Middle frontal gyrus (tissue), 1 donor: ENCODE measurements around the gene RAB10.
"Not testable (repeated sequence)": the region's sequence is repeated elsewhere in the genome, so short reads cannot be mapped to it uniquely, and the experiment has no call there.

Experiments used
- DNase-seq: peaks from one replicate; pipeline ENCODE4 v3.0.0-alpha.2; 2015; ENCODE audit warnings: low spot score; ENCODE audit errors: extremely low spot score

Gene RAB10

DNA sequence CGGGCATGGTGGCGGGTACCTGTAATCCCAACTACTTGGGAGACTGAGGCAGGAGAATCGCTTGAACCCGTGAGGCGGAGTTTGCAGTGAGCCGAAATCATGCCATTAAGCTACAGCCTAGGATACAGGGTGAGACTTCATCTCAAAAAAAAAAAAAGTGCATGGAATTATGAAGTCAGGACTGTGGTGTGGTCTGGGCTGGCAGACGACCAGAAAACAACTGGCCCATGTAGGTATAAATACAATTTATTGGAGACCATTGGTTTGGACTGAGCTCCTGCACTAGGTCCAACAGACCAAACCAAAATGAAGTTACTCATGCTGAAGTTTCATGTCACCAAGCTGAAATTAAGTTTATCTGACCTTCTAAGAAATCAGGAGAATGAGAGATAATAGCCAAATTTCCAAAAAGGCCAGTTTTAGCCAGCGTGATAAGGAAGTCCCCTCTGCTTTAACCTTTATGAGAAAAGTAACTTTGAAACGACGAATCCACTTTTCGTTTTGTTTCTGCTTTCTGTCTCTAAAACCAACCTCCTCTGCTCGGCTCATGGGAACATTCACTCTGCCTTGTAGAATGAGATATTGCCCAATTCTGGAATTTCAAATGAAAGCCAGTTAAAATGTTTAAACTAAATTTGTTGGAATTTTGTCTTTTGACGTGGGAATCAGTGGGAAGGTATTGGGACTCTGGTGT is 17.7 kb upstream of the RAB10 start:
- no peak for DNase-seq

DNA sequence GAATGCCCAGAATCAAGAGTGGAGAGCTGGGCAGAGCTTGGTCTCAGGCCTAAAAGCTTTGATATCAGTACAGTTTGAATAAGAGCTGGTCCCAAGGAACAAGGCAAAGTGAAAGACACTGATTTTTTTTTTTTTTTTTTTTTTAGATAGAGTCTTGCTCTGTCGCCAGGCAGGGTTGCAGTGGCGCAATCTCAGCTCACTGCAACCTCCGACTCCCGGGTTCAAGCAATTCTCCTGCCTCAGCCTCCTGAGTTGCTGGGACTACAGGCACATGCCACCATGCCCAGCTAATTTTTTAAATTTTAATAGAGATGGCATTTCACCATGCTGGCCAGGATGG is 17.2 kb upstream of the RAB10 start:
- not testable (repeated sequence) for DNase-seq

GRCh38 chr2:26017464-26018183 is 16.3 kb upstream of the RAB10 start:
- DNase-seq, result no peak

DNA sequence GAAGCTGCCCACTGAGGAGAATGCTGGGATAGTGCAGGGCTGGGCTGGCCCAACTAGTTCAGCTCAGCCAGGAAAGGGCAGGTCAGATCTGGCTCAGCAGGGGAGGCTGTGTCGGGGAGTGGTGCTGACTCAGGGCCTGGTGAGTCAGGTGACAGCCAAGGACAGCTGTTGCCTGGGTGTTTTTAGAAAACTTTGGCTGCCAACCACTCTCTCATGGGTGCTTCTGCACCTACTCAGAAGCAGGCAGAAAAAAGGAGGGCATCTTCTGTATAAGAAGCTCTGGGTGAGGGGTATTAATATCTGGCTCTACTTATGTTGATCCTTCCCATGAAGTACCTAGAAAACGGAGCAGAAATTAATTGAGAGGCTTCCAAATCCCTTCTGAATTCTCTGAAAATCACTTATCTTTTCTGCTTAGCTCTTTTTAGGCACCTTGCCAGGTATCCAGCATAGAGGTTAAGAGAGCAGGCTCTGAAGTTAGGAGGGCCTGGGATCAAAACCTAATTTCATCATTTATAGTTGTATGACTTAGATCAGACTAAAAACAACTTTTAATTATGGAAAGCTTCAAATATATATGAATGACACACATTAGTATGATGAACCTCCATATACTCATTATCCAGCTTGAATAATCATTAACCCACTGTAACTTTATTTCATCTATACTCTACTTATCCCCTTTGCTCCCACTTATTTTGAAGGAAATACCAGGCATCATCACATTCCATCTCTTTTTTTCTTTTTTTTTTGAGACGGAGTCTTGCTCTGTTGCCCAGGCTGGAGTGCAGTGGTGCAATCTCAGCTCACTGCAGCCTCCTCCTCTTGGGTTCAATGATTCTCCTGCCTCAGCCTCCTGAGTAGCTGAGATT is 15.5 kb upstream of the RAB10 start:
- DNase-seq, result peak; percentile 24

- no peak for DNase-seq
Observed at GRCh38 chr2:26020231-26020640, 13.6 kb upstream of the RAB10 start.

DNA sequence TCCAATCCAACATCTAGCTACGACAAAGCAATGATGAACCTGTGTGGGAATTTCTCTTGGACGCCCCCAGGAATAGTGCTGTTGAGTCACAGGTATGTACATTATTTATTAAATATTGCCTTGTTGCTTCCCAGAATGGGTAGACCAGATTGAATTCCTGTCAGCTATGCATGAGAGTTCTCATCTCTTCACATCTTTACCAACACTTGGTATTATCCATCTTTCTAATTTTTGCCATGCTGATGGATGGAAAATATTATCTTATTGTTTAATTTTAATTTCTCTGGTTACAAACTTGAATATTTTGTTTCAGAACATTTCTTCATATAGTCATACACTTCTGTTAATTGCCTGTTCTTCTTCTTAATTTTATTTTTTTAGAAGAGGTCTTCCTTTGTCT is 9.6 kb upstream of the RAB10 start:
- DNase-seq, result no peak

DNA sequence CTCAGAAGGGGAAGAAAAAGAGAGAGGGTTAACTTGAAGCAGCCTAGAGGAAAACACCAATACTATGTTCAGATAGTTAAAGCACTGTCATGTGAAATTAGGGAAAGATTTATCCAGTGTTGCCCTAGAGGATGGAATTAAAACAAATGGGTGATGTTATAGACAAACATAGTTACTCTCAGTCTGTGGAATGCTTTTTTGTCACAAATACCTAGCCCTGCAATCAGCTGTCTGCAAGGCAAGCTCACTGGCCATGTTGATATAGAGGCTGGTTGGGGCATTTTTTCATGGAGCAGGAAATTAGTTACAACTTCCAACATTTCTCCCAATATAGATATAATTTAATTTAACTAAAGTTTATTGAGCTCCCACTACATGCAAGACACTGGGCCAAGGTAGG is 8.4 kb upstream of the RAB10 start:
- DNase-seq, result no peak

GRCh38 chr2:26028083-26028482 is 5.8 kb upstream of the RAB10 start:
- DNase-seq, result not testable (repeated sequence)

- DNase-seq, result peak; percentile 31
Observed at GRCh38 chr2:26032586-26033269, 1.2 kb upstream of the RAB10 start.

DNA sequence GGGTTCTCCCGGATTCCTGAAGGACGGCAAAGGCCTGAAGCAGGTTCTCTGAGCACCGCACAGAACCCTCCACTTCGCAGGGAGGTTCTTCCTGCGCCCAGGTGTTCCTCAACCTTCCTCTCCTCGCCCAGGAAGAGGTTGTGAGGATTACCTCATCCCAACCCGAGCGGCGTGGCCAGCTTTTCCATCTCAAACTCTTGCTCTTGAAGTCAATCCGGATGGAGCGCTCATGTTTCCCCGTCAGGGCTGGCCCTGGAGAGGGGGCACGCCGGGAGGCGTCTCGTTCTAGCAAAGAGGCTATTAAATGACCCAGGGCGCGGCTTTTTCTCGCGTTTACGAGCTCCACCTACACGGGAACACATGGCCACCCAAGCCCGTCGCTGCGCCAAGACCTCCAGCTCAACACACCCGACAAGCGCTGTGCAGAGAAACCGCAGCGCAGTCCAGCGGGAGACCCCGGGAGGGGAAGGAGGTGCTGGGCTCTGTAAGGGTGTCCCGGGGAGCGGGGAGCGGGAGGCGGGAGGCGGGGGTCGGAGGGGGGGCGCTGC is 540 bp upstream of the RAB10 start:
- DNase-seq, result no peak

DNA sequence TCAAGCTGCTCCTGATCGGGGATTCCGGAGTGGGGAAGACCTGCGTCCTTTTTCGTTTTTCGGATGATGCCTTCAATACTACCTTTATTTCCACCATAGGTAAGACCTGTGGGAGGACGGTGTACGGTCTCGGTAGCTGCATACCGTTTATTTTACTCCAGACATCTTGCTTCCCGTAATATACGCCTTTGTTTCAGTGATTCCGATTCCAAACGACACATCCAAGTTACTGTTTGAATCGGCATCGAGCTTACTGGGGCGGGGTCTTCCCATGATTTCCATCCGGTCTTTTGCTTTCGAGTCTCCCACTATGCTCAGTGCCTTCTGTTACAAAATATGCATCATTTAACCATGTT is 731 bp downstream of the RAB10 start:
- DNase-seq, result no peak

DNA sequence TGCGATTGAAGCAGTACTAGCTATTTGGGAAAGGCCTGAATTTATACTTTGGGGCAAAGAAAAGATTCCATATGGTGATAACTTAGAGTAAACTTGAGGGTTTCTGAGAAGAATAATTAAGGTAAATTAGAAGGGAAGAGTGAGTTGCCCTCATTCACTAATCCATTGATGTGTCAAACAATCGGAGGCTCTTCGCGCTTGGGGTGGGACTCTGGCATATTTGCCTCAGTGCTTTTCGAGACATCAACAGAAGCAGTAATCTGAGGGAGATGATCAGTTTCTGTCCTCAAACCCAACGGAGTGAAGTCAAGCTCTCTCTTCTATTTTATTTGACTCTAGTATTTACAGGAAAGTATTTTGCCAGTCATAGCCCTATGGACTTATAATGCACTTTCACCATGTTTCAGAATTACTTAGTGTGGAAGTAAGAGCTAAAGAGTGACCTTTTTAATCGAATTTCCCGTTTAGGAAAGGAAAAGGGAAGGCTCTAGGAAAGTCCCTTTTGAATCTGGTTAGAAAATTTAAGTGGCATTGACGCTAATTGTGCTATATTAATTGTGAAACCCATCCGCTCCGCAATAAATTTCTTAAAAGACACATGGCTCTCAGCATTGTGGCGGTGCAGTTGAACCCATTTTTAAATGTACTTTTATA is 1.3 kb downstream of the RAB10 start:
- no peak for DNase-seq

- no peak for DNase-seq
Observed at GRCh38 chr2:26039603-26040323, 5.9 kb downstream of the RAB10 start.

- no peak for DNase-seq
Observed at GRCh38 chr2:26043109-26043508, 9.2 kb downstream of the RAB10 start.

GRCh38 chr2:26043862-26044696 is 10.2 kb downstream of the RAB10 start:
- no peak for DNase-seq

GRCh38 chr2:26048791-26049190 is 14.9 kb downstream of the RAB10 start:
- no peak for DNase-seq

- no peak for DNase-seq
Observed at GRCh38 chr2:26049641-26050040, 15.8 kb downstream of the RAB10 start.

DNA sequence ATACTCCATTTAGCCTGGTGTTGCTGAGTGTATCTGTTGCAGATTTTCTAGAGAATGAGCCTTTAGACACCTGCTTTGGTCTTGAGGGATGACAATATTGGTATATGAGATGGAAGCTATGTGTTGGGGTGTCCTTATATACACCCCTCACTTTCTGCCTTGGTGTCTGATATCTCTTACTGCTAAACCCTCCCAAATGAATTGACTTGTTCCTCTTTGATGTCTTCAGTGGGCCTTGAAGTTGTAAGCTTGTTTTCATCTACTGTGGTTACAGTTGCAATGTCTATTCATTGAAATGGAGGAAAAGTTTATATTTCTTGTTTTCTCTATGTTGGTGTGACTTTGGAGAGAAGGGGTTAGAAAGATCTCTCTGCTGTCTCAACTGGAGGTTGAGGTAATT is 18.9 kb downstream of the RAB10 start:
- DNase-seq, result no peak

- DNase-seq, result no peak
Observed at GRCh38 chr2:26054598-26055348, 20.9 kb downstream of the RAB10 start.
